ENCODE data around the gene SDR42E1.

GRCh38 chr16:82034981-82035612 is 23.8 kb upstream of the SDR42E1 start, which contains the start of gene HSD17B2:
- TF ChIP-seq, protein P1, sequence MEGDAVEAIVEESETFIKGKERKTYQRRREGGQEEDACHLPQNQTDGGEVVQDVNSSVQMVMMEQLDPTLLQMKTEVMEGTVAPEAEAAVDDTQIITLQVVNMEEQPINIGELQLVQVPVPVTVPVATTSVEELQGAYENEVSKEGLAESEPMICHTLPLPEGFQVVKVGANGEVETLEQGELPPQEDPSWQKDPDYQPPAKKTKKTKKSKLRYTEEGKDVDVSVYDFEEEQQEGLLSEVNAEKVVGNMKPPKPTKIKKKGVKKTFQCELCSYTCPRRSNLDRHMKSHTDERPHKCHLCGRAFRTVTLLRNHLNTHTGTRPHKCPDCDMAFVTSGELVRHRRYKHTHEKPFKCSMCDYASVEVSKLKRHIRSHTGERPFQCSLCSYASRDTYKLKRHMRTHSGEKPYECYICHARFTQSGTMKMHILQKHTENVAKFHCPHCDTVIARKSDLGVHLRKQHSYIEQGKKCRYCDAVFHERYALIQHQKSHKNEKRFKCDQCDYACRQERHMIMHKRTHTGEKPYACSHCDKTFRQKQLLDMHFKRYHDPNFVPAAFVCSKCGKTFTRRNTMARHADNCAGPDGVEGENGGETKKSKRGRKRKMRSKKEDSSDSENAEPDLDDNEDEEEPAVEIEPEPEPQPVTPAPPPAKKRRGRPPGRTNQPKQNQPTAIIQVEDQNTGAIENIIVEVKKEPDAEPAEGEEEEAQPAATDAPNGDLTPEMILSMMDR (IDR thresholded peaks at IDR 0.05; ENCODE audit: extremely low read depth in 1 of 2, insufficient read depth in 1 of 2, low read depth in 1 of 2, low read length in 2 of 2) = no peak
- TF ChIP-seq POLR2A (IDR thresholded peaks at IDR 0.05; ENCODE audit: low read depth, low read length) (no peak), EZH2 (IDR thresholded peaks at IDR 0.05; ENCODE audit: borderline replicate concordance, low read depth, low read length, severe bottlenecking) (no peak), POLR2AphosphoS5 (IDR thresholded peaks at IDR 0.05; ENCODE audit: insufficient read depth, low read depth, low read length) (no peak), FOS (IDR thresholded peaks at IDR 0.05; ENCODE audit: borderline replicate concordance, insufficient read depth, low read length) (peak; percentile 40), JUN (IDR thresholded peaks at IDR 0.05; ENCODE audit: borderline replicate concordance, insufficient read depth, insufficient read length, low read depth) (no peak), MYC (IDR thresholded peaks at IDR 0.05; ENCODE audit: low read depth, low read length) (no peak), GATA2 (IDR thresholded peaks at IDR 0.05; ENCODE audit: insufficient read depth, insufficient read length, low read depth, low read length) (no peak)
- TF ChIP-seq, protein P2, sequence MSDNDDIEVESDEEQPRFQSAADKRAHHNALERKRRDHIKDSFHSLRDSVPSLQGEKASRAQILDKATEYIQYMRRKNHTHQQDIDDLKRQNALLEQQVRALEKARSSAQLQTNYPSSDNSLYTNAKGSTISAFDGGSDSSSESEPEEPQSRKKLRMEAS (IDR thresholded peaks at IDR 0.05; ENCODE audit: insufficient read depth, insufficient read length) = no peak
